ENCODE measurements around the gene WRAP73. TPM values are rescaled to one million over a fixed set of nuclear protein-coding genes. Genes with fewer than 3 reads are reported as not detected.

The WRAP73 gene
- total RNA-seq, 1 donor from 2014 or later = 8.9 TPM

DNA sequence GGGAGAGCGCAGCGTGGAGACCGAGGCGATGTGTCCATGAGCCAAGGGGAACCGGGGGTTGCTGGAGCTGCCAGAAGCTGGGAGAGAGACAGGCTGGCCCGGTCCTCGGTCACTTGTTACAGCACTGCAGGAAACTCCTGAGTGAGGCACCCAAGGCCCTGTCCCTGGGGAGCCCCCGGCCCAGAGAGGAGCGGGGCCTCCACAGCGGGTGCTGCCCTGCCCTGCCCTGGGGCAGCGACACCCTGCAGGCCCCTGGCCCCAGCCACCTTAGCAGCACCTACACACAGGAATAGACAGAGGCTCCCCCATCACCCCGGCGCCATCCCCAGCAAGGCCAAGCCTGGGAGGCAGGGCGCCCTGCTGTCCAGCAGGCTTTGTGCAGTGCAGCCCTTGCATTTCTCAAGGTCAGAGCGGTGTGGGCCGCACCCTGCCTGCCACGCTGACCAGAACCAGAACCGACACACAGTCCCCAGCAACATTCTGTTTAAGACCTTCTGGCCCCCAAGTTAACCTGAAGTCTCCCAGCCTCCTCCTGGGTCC is 32.0 kb downstream of the WRAP73 start:
- ATAC-seq (no peak), DNase-seq (ENCODE audit: low spot score) (no peak)

DNA sequence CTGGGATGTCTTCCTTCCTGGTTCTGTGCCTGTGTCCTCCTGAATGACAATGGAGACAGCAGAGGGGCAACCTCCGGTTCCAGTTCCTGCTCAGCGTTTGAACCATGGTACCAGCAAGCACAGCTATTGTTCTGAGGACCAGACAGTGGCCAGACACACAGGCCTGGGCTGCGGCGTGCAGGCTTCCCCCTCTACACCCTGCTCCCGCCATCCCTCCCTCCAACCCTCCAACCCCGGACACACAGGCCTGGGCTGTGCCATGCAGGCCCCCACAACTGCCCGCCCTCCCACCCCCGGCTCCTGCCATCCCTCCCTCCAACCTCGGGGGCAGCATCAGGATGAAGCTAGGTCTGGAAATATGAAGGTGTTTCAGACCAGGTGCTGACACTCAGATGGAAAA is 33.0 kb downstream of the WRAP73 start:
- ATAC-seq = no peak
- DNase-seq (ENCODE audit: low spot score) = no peak

DNA sequence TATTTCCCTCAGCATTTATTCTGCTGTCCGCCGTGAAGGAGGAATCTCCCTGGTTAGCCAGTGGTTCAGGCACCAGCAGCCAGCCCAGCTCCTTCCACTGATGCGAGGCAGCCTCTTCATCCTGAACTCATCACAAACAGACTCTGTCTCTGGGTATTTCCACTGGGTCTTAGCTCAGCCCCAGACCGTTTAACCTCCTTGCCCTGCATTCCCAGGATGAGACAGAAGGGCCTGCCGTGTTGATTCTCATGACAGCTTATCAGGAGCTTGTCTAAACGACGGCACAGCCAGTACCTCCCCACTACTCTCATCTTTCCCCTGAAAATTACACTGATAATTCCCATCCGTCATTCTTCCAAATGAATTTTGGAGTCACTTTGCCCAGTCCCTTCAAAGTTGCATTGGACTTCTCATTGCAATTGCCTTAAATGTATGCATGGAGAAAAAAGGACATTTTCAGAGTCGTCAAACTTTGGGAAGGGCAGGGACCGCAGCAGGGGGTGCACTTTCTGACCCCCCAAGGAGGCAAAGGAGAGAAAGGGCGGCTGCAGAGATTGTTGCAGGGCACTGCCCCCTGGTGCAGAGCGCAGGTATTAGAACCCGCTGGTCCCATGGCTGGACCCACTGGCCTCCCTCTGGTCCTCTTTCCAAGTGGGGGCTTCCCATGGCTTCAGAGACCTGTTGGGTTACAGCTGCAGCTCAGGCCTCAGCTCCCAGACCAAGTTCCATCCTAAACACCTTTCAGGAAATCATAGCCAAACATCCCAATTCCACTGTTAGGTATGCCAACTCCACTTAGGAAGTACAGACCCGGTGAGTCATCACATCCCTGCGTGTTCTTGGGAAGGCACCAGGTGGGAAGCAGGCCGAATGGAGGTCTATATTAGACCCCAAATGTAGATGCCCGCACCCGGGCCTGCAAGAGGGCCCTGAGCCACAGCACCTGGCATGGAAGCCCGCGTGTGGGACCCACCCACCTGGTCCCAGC is 34.9 kb downstream of the WRAP73 start:
- ATAC-seq = peak; percentile 52
- no peak for DNase-seq (ENCODE audit: low spot score)

DNA sequence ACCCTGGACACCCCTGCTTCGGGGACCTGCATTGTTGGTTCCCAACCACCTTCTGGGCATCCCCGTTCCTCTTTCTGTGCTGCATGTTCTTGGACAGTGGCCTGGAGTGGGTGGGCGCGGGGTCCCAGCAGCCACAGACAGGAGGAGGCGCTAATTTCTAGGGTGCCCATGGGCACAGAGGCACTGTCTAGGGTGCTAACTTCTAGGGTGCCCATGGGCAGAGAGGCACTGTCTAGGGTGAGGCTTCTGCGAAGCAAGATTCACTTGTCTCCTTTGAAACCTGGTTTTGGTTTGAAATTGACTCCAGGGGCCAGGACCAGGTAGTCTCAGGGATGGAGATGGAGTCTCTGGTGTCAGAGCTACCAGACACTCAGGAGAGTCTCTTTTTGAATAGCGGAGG is 37.8 kb downstream of the WRAP73 start:
- ATAC-seq (no peak), DNase-seq (ENCODE audit: low spot score) (no peak)

DNA sequence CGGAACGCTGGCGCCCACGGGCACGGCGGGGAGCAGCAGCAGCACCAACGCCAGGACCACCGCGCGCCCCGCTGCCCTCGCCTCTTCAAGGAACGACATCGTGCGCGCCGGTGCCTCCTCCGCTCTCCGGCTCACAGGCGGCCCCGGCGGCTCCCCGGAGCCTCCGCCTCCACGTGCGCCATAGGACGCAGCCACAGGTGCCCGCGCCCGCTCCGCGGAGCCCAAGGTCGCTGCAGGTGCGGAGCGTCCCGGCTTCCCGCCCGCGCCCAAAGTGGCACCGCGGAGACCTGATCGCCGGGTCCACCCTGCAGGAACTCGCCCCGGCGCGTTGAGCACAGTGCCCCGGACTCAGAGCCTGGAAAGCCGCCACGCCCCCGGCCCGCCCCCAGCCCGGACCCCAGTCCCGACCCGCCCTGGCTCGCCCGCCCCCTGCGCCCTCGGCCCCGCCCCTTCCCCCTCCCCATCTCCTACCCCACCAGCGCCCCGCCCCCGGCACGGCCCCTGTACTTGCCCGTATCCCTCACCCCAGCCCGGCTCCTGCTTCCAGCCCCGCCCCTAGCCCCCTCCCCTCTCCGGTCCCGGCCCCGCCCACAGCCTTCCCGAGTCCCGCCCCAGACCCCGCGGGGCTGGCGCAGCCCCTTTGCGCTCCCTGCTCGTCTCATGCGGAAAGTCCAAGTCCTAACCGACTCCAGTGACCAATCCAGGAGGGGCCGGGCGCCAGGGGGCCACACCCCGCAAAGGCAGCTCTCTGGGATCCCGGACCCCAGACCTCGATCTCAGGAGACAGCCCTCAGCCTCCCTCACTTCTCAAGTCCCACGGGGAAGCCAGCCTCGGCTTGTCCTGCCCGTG is 38.5 kb downstream of the WRAP73 start, which contains the start of gene MEGF6:
Gene MEGF6 (minus strand): TSS at position 339 of the 850 bp plus-strand sequence. CDS start 240 bp downstream, at position 99.
- ATAC-seq (peak; percentile 58), DNase-seq (ENCODE audit: low spot score) (no peak)

DNA sequence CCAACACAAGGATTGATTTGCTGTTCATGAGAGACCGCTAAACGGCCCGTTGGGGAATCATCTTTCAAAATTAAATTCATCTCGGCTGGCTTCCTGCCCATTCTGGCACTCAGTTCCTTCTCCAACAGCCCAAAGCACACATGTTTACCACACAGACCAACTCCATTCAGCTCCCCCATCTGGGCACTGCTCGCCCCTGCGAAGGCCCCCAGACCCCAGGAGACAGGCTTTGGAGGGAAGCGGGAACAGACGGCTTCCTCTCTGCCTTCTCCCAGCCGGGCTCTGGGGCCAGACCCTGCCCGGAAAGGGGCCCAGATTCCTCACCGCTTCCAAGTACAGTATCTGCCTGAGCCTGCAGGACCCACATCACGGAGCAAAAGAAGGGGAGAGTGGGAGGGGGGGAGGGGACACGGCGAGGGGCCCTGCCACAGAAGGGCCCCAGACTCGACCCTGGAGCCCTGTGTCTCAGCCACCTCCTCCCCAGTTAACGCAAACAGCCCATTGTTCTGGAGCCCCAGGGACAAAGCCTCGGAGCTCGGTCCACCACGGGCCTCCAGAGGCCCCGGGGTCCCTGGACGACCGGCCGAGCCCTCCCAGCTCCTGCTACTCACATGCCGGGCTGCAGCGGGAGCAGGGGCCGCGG is 39.3 kb downstream of the WRAP73 start:
- DNase-seq (ENCODE audit: low spot score) (no peak), ATAC-seq (no peak)

DNA sequence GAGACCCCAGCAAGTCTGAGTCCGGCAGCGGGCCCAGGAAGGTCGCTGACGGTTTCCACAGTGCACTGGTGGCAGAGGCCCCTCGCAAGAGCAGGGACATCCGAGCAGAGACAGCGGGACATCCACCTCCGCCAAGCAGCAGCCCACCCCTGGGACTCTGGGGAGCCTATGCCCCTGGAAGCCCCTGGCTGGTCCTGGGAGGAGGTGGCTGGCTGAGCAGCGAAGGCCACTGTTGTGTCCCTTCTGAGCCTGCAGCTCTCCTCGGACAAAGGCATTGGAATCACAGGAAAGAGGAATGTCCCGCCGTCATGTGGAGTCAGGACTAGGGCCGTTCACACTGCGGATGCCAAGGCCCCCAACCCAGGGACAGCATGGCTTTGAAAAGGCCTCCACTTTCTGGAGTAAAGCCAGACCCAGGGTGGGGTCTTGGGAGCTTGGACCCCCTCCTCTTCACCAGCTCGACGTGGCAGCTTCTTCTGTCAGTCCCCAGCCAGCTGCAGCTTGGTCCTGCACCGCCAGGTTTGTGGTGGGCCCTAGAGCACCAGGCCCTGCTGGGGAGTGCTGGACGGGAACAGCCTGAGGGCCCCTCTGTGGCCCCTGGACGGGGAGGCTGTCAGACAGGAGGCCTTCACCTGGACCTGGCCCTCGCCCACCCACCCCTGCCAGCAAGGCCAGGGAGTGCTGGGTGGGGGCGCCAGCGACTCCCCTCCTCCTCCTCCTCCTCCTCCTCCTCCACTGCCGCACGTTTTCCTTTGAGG is 40.0 kb downstream of the WRAP73 start:
- DNase-seq (ENCODE audit: low spot score) (no peak), ATAC-seq (no peak)

DNA sequence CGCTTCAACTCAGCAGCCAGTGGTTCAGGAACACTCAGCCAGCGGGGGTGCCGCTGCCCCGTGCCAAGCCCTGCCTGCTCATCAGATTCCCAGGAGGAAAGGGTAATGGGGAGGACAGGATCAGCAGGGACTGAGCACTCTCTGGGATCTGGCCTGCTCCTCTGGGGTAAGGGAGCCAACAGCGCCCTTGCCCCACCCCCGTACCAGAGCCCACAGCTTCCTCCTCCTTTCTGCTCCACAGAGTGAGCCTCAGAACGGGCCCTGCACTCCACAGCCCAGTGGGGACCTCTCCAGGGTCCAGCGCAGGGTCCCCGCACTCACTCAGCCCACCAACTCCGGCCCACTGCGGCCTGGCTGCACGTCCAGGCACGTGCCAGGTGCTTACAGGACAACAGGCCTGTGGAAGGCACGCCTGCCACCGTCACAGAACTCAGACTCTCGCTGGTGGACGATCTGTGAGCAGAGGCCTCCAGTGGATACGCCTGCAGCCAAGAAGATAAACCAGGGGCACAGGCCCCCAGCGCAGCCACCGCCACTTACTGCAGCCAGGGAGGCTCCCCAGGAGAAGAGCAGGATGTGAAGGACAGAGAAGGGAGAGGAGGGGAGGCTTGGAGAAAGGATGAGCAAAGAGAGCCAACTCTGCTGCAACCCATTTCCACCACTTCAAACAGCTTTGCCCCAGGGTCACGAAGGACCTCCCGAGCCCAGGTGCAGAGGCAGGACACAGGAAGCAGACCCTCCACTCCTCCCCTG is 40.7 kb downstream of the WRAP73 start:
- no peak for DNase-seq (ENCODE audit: low spot score)
- no peak for ATAC-seq

DNA sequence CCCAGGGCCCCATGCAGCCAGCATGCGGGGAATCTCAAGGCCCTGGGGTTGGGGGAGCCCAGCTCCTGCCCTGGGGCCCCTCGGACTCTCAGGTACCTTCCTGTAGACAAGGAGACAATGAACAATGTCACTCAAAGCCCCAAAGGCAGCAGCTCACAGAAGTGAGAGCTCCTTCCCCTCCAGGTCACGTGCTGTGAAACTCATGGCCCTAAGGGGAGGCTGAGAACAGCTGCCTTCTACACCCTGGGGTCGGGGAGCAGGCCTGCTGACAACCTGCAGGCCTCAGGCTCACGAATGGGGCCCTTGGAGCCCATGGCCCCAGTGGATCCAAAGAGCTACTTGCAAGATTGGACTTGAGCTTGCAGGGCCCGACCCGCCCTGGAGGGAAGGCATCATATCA is 41.7 kb downstream of the WRAP73 start:
- DNase-seq (ENCODE audit: low spot score) = no peak
- no peak for ATAC-seq

DNA sequence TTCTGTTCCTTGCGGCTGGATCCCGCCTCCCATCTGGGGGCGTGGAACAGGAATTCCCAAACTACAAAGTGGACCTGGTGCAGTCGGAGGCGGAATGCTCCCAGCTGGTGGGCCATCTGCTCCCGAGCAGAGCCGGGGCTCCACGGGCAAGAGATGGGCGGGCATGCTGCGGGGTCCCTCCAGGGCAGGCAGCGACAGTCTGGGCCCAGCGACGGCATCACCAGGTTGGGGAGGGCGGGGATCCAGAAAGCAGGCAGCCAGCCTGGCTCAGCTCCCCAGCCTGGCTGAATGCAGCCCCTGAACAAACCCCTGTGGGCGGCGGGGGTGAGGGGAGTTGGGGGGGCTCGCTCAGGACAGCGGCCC is 42.2 kb downstream of the WRAP73 start:
- DNase-seq (ENCODE audit: low spot score) = no peak

DNA sequence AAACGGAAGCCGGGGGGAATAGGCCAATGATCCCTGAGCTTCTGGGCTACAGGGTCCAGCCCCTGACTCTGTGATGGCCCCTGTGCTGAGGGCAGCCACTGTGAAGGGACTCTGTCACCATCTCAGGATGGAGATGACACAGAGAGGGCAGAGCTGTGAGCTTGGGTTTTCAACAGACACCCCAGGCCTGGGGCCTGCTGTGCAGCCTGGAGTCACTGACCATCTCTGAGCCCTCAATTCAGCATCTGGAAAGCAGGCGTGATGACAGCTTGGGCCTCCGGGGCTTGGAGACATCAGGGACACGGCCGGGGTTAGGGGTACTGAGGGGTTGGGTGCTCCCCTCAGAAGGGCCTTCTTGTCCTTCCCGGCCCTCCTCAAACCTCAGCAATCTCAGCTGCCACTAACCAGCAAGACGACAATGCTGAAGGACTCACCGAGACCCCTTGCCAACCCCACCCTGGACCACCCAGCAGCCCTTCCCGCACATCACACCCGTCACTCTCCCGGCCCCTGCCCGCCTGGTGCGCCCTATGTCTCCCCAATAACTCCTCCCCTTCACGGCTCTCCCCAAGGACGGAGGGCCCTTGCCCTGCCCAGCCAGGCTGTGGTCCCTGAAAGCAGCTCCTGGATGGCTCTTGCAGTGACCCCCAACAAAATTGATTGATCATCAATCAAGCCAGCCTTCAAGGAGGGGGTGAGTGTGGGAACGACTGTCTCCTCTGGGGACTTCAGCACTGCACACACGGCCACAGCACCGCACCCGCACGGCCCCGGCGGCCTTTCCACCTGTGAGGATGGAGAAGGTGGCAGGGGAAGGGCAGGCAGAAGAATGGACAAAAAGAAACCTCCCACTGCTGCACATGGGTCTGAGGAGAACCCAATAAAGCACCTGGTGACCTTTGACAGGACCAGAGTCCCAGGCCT is 42.9 kb downstream of the WRAP73 start:
- ATAC-seq (no peak), DNase-seq (ENCODE audit: low spot score) (no peak)

More for the DNA sequence above, 42.2 kb downstream of the WRAP73 start:
- no peak for ATAC-seq

DNA sequence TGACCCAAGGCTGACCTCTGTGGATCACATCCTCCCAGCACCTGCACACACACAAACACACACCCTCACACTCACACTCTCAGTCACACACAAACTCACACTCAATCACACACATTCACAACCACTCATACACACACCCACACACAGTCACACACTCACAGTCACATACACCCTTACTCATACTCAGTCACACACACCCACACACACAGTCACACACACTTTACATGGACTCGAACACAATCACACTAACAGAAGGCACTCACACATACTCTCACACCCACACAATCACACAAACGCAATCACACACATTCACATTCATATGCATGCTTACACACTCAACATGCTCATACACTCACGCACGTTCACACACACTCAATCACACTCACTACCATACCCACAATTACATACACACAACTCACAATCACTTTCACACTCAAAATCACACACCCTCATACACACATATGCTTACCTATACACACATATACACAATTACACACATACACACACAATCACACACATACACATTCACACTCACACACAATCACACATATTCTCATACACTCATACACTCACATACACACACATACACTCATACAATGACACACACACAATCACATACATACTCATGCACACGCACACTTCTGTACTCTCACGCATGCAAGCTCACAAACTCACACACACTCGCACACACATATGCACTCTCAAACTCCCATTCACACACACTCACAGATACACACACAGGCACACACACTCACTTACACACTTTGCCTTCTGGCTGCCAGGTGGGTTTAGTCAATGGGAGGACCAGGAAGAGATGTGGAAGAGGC is 44.7 kb downstream of the WRAP73 start:
- DNase-seq (ENCODE audit: low spot score) = no peak
- no peak for ATAC-seq

DNA sequence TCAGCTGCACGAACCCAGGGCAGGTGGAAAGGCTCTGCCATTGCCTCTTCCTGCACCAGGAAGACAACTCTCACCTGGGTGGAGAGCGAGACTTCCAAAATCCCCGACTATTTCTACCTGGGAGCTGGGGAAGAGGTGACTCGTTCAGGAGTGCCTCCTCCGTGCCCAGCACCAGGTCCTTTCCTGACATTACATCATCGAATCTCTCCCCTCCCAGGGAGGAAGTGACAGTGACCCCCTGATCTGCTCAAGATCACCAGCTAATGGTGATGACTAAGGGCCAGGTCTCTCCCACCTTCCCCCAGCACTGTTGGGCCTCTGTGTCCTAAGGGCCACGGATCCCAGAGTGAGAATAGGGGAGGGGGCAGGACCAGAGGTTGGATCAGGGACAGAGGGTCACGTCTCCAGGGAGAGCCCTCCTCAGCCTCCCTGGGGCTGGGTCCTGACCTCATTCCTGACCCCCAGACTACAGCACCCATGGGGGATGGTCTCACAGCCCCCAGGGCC is 45.4 kb downstream of the WRAP73 start:
- ATAC-seq (no peak), DNase-seq (ENCODE audit: low spot score) (no peak)

DNA sequence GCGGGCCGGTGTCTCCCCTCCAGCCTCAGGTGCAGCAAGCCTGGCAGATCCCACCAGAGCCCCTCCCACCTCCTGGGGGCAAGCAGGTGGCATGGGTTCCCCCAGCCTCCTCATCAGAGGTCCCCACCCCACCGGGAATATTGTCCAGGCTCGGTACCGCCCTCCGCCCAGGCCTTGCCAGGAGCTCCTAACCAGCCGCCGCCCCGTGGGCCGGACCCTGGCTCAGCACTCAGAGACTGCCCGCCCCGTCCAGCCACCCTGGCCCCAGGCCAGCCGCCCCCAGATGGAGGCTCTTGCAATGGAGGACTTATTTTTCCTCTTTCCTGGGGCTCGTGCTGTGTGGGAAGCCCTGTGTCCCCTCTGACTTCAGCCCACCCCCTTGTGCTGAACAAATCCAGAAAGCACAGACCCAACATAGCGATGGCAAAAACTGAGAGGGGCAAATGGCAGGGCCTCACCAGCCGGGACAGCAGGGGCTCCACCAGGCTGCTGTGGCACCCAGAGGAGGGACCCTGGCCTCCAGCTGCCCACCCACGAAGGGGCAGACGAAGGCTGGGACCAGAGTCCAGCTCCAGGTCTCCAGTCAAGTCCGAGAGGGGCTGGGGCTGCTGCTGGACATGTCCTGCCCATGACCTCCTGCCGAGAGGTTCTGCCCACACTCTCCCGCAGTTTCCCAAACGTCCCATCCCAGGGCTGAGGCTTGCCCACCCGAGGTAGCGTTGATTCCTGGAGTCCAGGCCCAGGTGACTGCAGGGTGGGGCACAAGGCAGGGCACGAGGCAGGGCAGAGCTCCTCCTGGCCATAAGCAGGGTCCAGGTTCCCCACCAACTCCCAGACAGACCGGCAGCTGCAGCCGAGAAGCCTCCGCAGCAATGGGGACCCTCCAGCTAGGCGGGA is 46.1 kb downstream of the WRAP73 start:
- ATAC-seq = no peak
- DNase-seq (ENCODE audit: low spot score) = no peak

DNA sequence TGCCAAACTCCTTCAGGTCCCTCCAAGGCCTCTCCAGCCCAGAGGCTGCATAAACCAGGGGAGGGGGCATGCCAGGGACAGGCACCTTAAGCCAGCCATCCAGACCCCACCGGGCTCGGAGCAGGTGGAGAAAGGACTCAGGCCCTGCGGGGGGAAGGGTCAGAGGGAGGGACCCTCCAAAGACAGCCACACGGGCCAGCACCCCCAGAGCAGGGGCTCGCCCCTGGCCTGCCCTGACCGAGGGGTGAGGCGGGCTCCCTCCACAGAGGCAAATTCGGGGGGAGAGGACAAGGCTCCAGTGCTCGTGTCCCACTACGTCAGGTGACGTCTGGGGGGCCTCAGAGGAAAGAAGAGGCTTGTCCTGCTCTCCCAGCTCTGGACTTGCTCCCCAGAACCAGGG is 46.7 kb downstream of the WRAP73 start:
- no peak for ATAC-seq
- no peak for DNase-seq (ENCODE audit: low spot score)

DNA sequence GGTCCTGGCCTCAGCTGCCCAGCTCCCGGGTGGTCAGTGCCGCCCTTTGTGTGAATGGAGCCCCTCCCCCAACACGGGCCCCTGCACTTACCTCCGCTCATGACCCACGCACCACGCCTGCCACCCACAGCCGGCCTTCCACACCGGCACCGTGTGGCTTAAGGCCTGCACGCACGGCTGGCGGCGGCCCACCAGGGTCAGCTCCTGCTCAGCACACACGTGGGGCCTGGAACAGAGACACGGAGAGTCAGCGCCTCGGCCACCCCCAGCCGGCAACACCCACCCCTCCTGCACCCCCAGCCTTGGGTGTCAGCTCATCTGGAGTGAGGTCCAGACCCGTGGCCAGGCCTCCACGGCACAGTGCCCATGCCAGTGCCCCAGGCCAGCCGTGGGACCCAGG is 47.5 kb downstream of the WRAP73 start:
- ATAC-seq (no peak), DNase-seq (ENCODE audit: low spot score) (no peak)

Measured in left lobe of liver (tissue), 2 donors.